Loucy (cell line): ENCODE measurements around the gene NMT2.
A peak's percentile ranks its signal among the peaks of the same experiment; 100 is the strongest.

Experiments used
- H2AFZ ChIP-seq: fragments of 200-600 bp; sonication (generic); 2 replicates; pipeline ENCODE4 v1.6.0; 2016; ENCODE audit warnings: antibody characterized with exemption, mild to moderate bottlenecking, low read length, moderate library complexity
- H3F3A ChIP-seq: fragments of 200-600 bp; 2 replicates; pipeline ENCODE4 v1.6.0; 2016; ENCODE audit warnings: antibody characterized with exemption, low read depth, mild to moderate bottlenecking
- H3K27me3 ChIP-seq: fragments of 200-600 bp; sonication (generic); 2 replicates; pipeline ENCODE4 v1.6.1; 2014; ENCODE audit warnings: low read length, mild to moderate bottlenecking; ENCODE audit not compliant: insufficient read depth, poor library complexity, severe bottlenecking
- H3K36me3 ChIP-seq: fragments of 200-600 bp; sonication (generic); 2 replicates; pipeline ENCODE4 v1.6.1; 2016; ENCODE audit warnings: low read length; ENCODE audit not compliant: insufficient read depth
- H3K4me1 ChIP-seq: fragments of 200-600 bp; sonication (generic); 2 replicates; pipeline ENCODE4 v1.5.1; 2014; ENCODE audit warnings: low read length, mild to moderate bottlenecking; ENCODE audit not compliant: insufficient read depth, poor library complexity, severe bottlenecking
- H3K4me2 ChIP-seq: fragments of 200-600 bp; sonication (generic); 2 replicates; pipeline ENCODE4 v1.6.0; 2014; ENCODE audit warnings: antibody characterized with exemption, low read length, low read depth, mild to moderate bottlenecking; ENCODE audit not compliant: poor library complexity, severe bottlenecking
- H3K4me3 ChIP-seq: fragments of 200-600 bp; sonication (generic); 2 replicates; pipeline ENCODE4 v1.5.1; 2014; ENCODE audit warnings: low read length, mild to moderate bottlenecking, mixed read lengths; ENCODE audit not compliant: poor library complexity, severe bottlenecking
- H3K79me2 ChIP-seq: fragments of 200-600 bp; sonication (generic); 2 replicates; pipeline ENCODE4 v1.6.1; 2014; ENCODE audit warnings: low read length; ENCODE audit not compliant: insufficient read depth
- H3K9ac ChIP-seq: fragments of 200-600 bp; sonication (generic); 2 replicates; pipeline ENCODE4 v1.6.0; 2014; ENCODE audit warnings: mild to moderate bottlenecking, low read depth, low read length, moderate library complexity; ENCODE audit not compliant: poor library complexity, severe bottlenecking
- H3K9me2 ChIP-seq: fragments of 200-600 bp; sonication (generic); replicated peaks from 2 replicates; pipeline ENCODE4 v1.6.1; 2016; ENCODE audit warnings: low read depth, low read length, mixed read lengths
- H3K9me3 ChIP-seq: fragments of 200-600 bp; sonication (generic); 2 replicates; pipeline ENCODE4 v1.6.1; 2014; ENCODE audit warnings: mild to moderate bottlenecking, antibody characterized with exemption, low read length, low read depth; ENCODE audit not compliant: insufficient read depth
- H4K20me1 ChIP-seq: fragments of 200-600 bp; sonication (generic); 2 replicates; pipeline ENCODE4 v1.6.0; 2014; ENCODE audit warnings: antibody characterized with exemption, low read length, mild to moderate bottlenecking; ENCODE audit not compliant: insufficient read depth, poor library complexity, severe bottlenecking
- CTCF ChIP-seq: fragments of 200-600 bp; sonication (generic); conservative IDR thresholded peaks from 2 replicates; pipeline ENCODE4 v1.5.1; 2014; ENCODE audit warnings: mild to moderate bottlenecking, antibody characterized with exemption, low read length
- EZH2phosphoT487 ChIP-seq: fragments of 200-600 bp; IDR thresholded peaks from 2 replicates; pipeline ENCODE4 v1.6.1; 2018; ENCODE audit warnings: antibody characterized with exemption, mild to moderate bottlenecking, moderate library complexity, borderline replicate concordance

The NMT2 gene

GRCh38 chr10:15175587-15175986, 7.1 kb upstream of the NMT2 start:
- H2AFZ ChIP-seq = no peak overlapping the region
- H3K4me3 ChIP-seq = no peak overlapping the region
- no peak for TF ChIP-seq EZH2phosphoT487
- no peak for TF ChIP-seq CTCF
- H3K27me3 ChIP-seq = no peaks in the 10 kb centered on the region
- H3F3A ChIP-seq = peaks cover 7% of the 10 kb centered on the region
- H3K36me3 ChIP-seq = no peaks in the 10 kb centered on the region
- H3K4me2 ChIP-seq = no peak overlapping the region
- H3K9me2 ChIP-seq = no peaks in the 10 kb centered on the region
- no peaks in the 10 kb centered on the region for H3K9me3 ChIP-seq
- no peak overlapping the region for H3K9ac ChIP-seq
- H3K4me1 ChIP-seq = peaks cover 22% of the 10 kb centered on the region
- no peaks in the 10 kb centered on the region for H3K79me2 ChIP-seq
- H4K20me1 ChIP-seq = no peaks in the 10 kb centered on the region

- Histone ChIP-seq H4K20me1 (peaks cover under 1% of the 10 kb centered on the region), H3K79me2 (peaks cover 6% of the 10 kb centered on the region), H3K36me3 (no peaks in the 10 kb centered on the region), H3K4me1 (peaks cover 36% of the 10 kb centered on the region), H3K4me2 (peak overlapping the region; percentile 8), H3K9me2 (no peaks in the 10 kb centered on the region), H3K9ac (peak overlapping the region; percentile 29), H3K4me3 (no peak overlapping the region), H3K9me3 (no peaks in the 10 kb centered on the region), H2AFZ (0 out of 2 replicates have a peak overlapping the region, but pooled peaks have one; percentile 22), H3K27me3 (no peaks in the 10 kb centered on the region), H3F3A (peaks cover 22% of the 10 kb centered on the region)
- no peak for TF ChIP-seq EZH2phosphoT487
- no peak for TF ChIP-seq CTCF
Measured at GRCh38 chr10:15172306-15172840, 3.9 kb upstream of the NMT2 start.

- peak overlapping the region; percentile 24 for H2AFZ ChIP-seq
- peaks cover 22% of the 10 kb centered on the region for H4K20me1 ChIP-seq
- H3K9ac ChIP-seq = peak overlapping the region; percentile 94
- peaks cover 56% of the 10 kb centered on the region for H3K4me1 ChIP-seq
- H3K4me3 ChIP-seq = peak overlapping the region; percentile 85
- H3K79me2 ChIP-seq = peaks cover 32% of the 10 kb centered on the region
- no peaks in the 10 kb centered on the region for H3K9me2 ChIP-seq
- TF ChIP-seq EZH2phosphoT487 = no peak
- no peak for TF ChIP-seq CTCF
- H3F3A ChIP-seq = peaks cover 22% of the 10 kb centered on the region
- H3K9me3 ChIP-seq = no peaks in the 10 kb centered on the region
- H3K36me3 ChIP-seq = no peaks in the 10 kb centered on the region
- no peaks in the 10 kb centered on the region for H3K27me3 ChIP-seq
- peak overlapping the region; percentile 99 for H3K4me2 ChIP-seq
Measured at GRCh38 chr10:15169555-15170401, 1.3 kb upstream of the NMT2 start.
